Sigmoid colon (tissue), 7 donors: ENCODE data around the gene BORCS5. TPM values are rescaled to one million over a fixed set of nuclear protein-coding genes. Genes with fewer than 3 reads are reported as not detected.

ENCODE experiments used
- DNase-seq: peaks from one replicate; pipeline ENCODE4 v3.0.0-alpha.2; 2019
- H3K27ac ChIP-seq, 4 donors: fragments of 200-600 bp; sonication (generic); one replicate each; pipeline ENCODE4 v1.5.1; 2016 to 2019; ENCODE audit warnings: mild to moderate bottlenecking in 1 of 4
- H3K27me3 ChIP-seq, 3 donors: fragments of 200-600 bp; sonication (generic); one replicate each; pipeline ENCODE4 v1.5.1; 2019; ENCODE audit warnings: mild to moderate bottlenecking in 1 of 3
- H3K36me3 ChIP-seq, 4 donors: fragments of 200-600 bp; sonication (generic); one replicate each; pipeline ENCODE4 v1.5.1; 2016 to 2019
- H3K4me1 ChIP-seq, 4 donors: fragments of 200-600 bp; sonication (generic); one replicate each; pipeline ENCODE4 v1.5.1; 2017 to 2019
- H3K4me3 ChIP-seq, 4 donors: fragments of 200-600 bp; sonication (generic); one replicate each; pipeline ENCODE4 v1.5.1; 2017 to 2019; ENCODE audit warnings: mild to moderate bottlenecking in 2 of 4, moderate library complexity in 1 of 4
- H3K9me3 ChIP-seq, 4 donors: fragments of 200-600 bp in 3 of 4; sonication (generic) in 3 of 4; one replicate each; pipeline versions ENCODE4 v1.5.1 to v1.6.1; 2013 to 2019
- EP300 ChIP-seq, 4 donors: sonication (generic); formaldehyde crosslinking; IDR thresholded peaks; one replicate each; pipeline ENCODE4 v1.6.1; 2017; ENCODE audit warnings: antibody characterized with exemption in 4 of 4
- POLR2A ChIP-seq, 2 donors: fragments of 450-650 bp; IDR thresholded peaks; one replicate each; pipeline ENCODE4 v1.6.1; 2016; ENCODE audit warnings: antibody characterized with exemption in 2 of 2, mild to moderate bottlenecking in 2 of 2, moderate library complexity in 2 of 2
- POLR2AphosphoS5 ChIP-seq, 4 donors: sonication (generic); formaldehyde crosslinking; IDR thresholded peaks; one replicate each; pipeline ENCODE4 v1.6.1; 2017; ENCODE audit warnings: antibody characterized with exemption in 4 of 4
- WGBS, 2 donors: extraction: QIAGEN DNeasy Blood & Tissue Kit; methylation state at CpG; one replicate each; pipeline ENCODE4 v1.1.7; 2013; 5-methylcytosine and 5-hydroxymethylcytosine counted together
- intact Hi-C: fragments of 100-400 bp; cut with DNase I; formaldehyde crosslinking; loops from one replicate; pipeline ENCODE4 v1.15.1; 2023
- polyA plus RNA-seq, 3 donors: library from polyadenylated mRNA; stranded (reverse); fragments of 200-250 nt; gene quantifications; one replicate each; pipeline ENCODE4 v1.2.3, GENCODE V29; 2013
- total RNA-seq, 4 donors: library from RNA; depleted of rRNA; stranded (reverse); fragments of >200 nt; gene quantifications; one replicate each; pipeline ENCODE4 v1.1.0, GENCODE V29; 2016
- TF ChIP-seq, protein P1 (sequence below), 4 experiments: fragments of 450-650 bp in 3 of 4; fragments of 200-600 bp in 1 of 4; IDR thresholded peaks; one replicate each; pipeline ENCODE4 v1.5.1; 2016 to 2019; ENCODE audit warnings: antibody characterized with exemption in 4 of 4, mild to moderate bottlenecking in 3 of 4, moderate library complexity in 2 of 4
- donor health status: healthy with polysubstance abuse.
- donor health status: Bipolar disorder and iron deficiency.
- donor health status: healthy.

BORCS5 gene
- total and polyA plus RNA-seq, 7 donors = 3.7 to 25.3 (median 7.1) TPM

GRCh38 chr12:12440784-12441428 lies 84.0 kb downstream of the BORCS5 start:
- DNase-seq = no peak
- TF ChIP-seq, protein P1, sequence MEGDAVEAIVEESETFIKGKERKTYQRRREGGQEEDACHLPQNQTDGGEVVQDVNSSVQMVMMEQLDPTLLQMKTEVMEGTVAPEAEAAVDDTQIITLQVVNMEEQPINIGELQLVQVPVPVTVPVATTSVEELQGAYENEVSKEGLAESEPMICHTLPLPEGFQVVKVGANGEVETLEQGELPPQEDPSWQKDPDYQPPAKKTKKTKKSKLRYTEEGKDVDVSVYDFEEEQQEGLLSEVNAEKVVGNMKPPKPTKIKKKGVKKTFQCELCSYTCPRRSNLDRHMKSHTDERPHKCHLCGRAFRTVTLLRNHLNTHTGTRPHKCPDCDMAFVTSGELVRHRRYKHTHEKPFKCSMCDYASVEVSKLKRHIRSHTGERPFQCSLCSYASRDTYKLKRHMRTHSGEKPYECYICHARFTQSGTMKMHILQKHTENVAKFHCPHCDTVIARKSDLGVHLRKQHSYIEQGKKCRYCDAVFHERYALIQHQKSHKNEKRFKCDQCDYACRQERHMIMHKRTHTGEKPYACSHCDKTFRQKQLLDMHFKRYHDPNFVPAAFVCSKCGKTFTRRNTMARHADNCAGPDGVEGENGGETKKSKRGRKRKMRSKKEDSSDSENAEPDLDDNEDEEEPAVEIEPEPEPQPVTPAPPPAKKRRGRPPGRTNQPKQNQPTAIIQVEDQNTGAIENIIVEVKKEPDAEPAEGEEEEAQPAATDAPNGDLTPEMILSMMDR (IDR thresholded peaks at IDR 0.05) = no peak
- no peak for TF ChIP-seq EP300 (IDR thresholded peaks at IDR 0.05)
- TF ChIP-seq POLR2AphosphoS5 (IDR thresholded peaks at IDR 0.05) = no peak
- TF ChIP-seq POLR2A (IDR thresholded peaks at IDR 0.05) = no peak
- no peak overlapping the region for H3K4me3 ChIP-seq
- no peaks in the 10 kb centered on the region for H3K9me3 ChIP-seq
- H3K4me1 ChIP-seq = peaks cover 0 to 27% (median 17%) of the 10 kb centered on the region in 4 donors
- H3K36me3 ChIP-seq = no peaks in the 10 kb centered on the region
- intact Hi-C loops = no loop called here
- WGBS, 2 donors = 39 to 79% methylated on average over 4 of the region's 4 CpGs
- no peaks in the 10 kb centered on the region for H3K27me3 ChIP-seq
- no peak overlapping the region for H3K27ac ChIP-seq

DNA sequence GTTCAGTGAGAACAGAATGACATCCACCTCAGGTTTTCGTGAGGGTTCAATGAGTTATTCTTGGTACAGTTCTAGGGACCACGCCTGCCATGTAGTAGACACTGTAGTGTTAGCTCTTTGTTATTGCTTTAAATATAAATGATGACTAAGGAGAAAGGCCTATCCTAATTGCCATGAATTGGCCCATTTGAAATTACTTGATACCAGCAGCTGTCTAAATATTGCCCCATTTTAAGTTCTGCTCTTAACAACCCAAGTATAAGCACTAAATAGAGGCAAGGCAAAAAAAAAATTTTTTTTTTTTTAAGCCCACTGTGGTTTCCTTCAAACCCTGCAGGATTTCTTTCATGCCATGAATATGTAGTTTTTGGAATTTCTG lies 84.5 kb downstream of the BORCS5 start:
- intact Hi-C loops = no loop called here
- H3K9me3 ChIP-seq = no peaks in the 10 kb centered on the region
- DNase-seq = no peak

GRCh38 chr12:12441843-12442461 lies 85.1 kb downstream of the BORCS5 start:
- Histone ChIP-seq H3K4me1 (peaks cover 0 to 27% (median 17%) of the 10 kb centered on the region in 4 donors), H3K27me3 (no peaks in the 10 kb centered on the region), H3K27ac (peak overlapping the region in 3 of 4 donors; percentile 72 to 77 (median 74)), H3K36me3 (no peaks in the 10 kb centered on the region), H3K4me3 (no peak overlapping the region), H3K9me3 (no peaks in the 10 kb centered on the region)
- intact Hi-C loops = no loop called here
- TF ChIP-seq, protein P1 (IDR thresholded peaks at IDR 0.05) = no peak
- no peak for DNase-seq
- 60 to 70% methylated on average over 4 of the region's 4 CpGs for WGBS, 2 donors

More for the DNA sequence above, 84.5 kb downstream of the BORCS5 start:
- 42 to 79% methylated on average over 2 of the region's 2 CpGs for WGBS, 2 donors
- Histone ChIP-seq H3K4me1 (peaks cover 0 to 27% (median 17%) of the 10 kb centered on the region in 4 donors), H3K36me3 (no peaks in the 10 kb centered on the region), H3K4me3 (no peak overlapping the region), H3K27me3 (no peaks in the 10 kb centered on the region), H3K27ac (no peak overlapping the region)
- TF ChIP-seq POLR2AphosphoS5 (IDR thresholded peaks at IDR 0.05) (no peak), POLR2A (IDR thresholded peaks at IDR 0.05) (no peak), EP300 (IDR thresholded peaks at IDR 0.05) (no peak)
- TF ChIP-seq, protein P1 (IDR thresholded peaks at IDR 0.05) = no peak

DNA sequence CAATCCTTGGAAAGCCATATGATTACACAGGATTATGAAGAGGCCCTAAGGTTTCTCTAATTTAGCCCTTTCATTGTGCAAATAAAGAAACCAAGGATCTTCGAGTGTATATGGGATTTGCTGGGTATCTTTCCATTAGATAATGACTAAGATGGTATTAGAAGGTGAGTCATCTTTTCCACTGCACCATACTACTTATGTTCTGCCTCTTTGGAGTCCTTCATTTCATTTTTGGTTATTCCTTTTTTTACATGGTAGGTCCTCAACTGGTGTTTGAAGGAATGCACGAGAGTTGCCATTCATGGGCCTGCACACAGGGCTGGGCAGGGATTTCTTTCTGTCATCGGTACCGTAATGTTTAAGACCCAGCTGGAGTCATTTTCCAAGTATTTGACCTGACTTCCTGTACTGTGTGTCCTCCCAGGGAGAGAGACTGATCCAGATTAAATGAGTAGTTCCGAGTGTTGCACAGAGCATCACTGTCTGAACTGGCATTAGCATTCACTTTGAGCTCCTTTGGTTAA lies 85.7 kb downstream of the BORCS5 start:
- Histone ChIP-seq H3K4me3 (no peak overlapping the region), H3K36me3 (no peaks in the 10 kb centered on the region), H3K4me1 (peaks cover 0 to 27% (median 17%) of the 10 kb centered on the region in 4 donors), H3K9me3 (no peaks in the 10 kb centered on the region), H3K27ac (peak overlapping the region; percentile 70 to 77 (median 73)), H3K27me3 (no peaks in the 10 kb centered on the region)
- TF ChIP-seq POLR2AphosphoS5 (IDR thresholded peaks at IDR 0.05) (peak in 1 of 4 donors; percentile 19), EP300 (IDR thresholded peaks at IDR 0.05) (no peak)
- intact Hi-C loops = no loop called here
- DNase-seq = no peak
- 83 to 86% methylated on average over 5 of the region's 5 CpGs for WGBS, 2 donors

GRCh38 chr12:12443431-12443878 lies 86.6 kb downstream of the BORCS5 start:
- Histone ChIP-seq H3K4me3 (no peak overlapping the region), H3K27ac (peak overlapping the region; percentile 70 to 77 (median 73)), H3K9me3 (no peaks in the 10 kb centered on the region), H3K27me3 (no peaks in the 10 kb centered on the region), H3K36me3 (no peaks in the 10 kb centered on the region), H3K4me1 (peaks cover 0 to 27% (median 17%) of the 10 kb centered on the region in 4 donors)
- intact Hi-C loops = no loop called here
- 57 to 62% methylated on average over 5 of the region's 5 CpGs for whole genome bisulfite sequencing, 2 donors
- TF ChIP-seq, protein P1 (IDR thresholded peaks at IDR 0.05) = no peak
- TF ChIP-seq POLR2A (IDR thresholded peaks at IDR 0.05) (no peak), EP300 (IDR thresholded peaks at IDR 0.05) (peak in 1 of 4 donors; percentile 22), POLR2AphosphoS5 (IDR thresholded peaks at IDR 0.05) (peak in 2 of 4 donors; percentile 27 to 29)
- DNase-seq = peak; percentile 75
